ENCODE measurements around the gene AQP5. TPM values are rescaled to one million over a fixed set of nuclear protein-coding genes. Genes with fewer than 3 reads are reported as not detected.

The AQP5 gene
- total RNA-seq, 1 donor = not detected

DNA sequence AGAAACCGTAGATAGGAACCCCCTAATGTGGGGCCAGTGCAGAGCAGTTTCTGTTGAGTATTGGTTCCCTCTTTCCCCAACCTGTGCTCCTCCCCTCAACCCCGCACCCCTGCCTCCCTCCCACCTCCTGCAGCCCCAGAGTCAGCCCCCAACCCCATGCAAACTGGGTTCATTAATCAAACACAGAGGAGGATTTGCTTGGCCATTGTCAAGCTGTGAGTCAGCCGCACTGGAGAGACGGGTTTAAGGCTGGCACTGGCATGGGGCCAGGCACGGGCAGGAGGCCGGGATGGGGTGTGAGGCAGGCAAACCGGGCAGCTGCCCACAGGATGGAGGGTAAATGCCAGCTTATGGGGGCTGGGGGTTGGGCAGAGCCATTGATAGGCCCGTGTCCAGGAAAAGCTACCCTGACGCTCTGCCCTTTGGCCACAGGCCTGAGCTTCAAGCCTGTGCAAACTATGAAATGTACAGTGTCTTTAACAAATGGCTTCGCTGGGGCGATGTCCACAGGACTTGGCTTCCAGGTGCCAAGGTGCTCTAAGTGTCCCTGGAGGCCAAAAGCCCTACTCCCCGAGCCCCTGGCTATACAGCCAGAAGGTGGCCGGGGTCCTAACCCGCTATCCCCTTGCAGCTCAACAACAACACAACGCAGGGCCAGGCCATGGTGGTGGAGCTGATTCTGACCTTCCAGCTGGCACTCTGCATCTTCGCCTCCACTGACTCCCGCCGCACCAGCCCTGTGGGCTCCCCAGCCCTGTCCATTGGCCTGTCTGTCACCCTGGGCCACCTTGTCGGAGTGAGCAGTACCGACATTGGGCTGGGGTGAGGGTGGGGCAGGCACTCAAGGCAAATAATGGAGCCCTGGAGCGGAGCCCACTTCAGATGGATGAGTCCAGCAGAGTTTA is 1.4 kb downstream of the AQP5 start:
- DNase-seq (ENCODE audit: low read depth in 2 of 3, low spot score in 2 of 3) = no peak

GRCh38 chr12:49963976-49964815 is 2.5 kb downstream of the AQP5 start:
- DNase-seq (ENCODE audit: low read depth in 2 of 3, low spot score in 2 of 3) = no peak

GRCh38 chr12:49964849-49965624 is 3.4 kb downstream of the AQP5 start:
- DNase-seq (ENCODE audit: low read depth in 2 of 3, low spot score in 2 of 3) = no peak

DNA sequence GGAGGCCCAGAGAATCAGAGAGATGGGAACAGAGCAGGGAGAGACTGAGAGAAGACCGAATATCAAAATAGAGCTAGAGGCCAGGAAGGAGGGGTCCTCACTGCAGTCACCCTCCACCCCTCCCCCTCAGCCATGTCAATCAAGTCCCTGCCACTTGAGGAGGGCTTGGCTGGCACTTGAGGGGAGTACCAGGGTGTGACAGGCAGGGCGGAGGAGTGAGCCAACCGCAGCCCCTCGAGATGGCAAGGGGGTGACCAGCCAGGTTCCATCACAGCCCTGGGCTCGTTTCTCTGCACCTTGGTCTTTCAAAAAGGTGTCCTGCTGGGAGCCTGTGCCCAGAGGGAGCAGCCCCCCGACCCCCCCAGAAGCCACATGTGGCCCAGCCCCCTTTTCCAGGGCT is 4.2 kb downstream of the AQP5 start:
- DNase-seq (ENCODE audit: low read depth in 2 of 3, low spot score in 2 of 3) = no peak

DNA sequence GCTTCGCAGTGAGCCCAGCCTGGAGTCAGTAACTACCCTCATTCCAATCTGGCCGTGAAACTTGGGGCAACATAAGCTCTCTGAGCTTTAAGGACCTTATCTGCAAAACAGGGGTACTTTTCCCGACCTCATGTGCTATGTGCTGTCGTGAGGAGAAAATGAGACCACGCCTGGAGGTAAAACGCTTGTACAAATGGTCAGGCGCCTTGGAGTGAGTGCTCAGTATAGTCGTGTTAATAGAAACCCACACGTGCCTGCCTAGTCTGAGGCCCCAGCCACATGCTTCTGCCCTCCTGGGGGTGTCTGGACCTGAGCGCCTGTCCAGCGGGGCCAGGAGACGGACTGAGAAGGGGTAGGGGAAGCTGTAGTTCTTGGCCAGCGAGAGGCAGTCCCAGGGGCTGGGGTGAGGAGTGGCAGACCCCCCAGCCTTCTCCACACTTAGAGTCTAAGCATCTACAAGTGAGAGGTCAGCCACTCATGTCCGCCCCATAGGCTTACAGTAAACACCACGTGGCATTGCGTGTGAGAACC is 4.9 kb downstream of the AQP5 start:
- no peak for DNase-seq (ENCODE audit: low read depth in 2 of 3, low spot score in 2 of 3)

- peak; percentile 84 to 90 (median 88) for DNase-seq (ENCODE audit: low read depth in 2 of 3, low spot score in 2 of 3)
These were observed 5.5 kb downstream of the AQP5 start for GRCh38 chr12:49967042-49967776.

GRCh38 chr12:49967777-49968250 is 6.1 kb downstream of the AQP5 start:
- no peak for DNase-seq (ENCODE audit: low read depth in 2 of 3, low spot score in 2 of 3)

DNA sequence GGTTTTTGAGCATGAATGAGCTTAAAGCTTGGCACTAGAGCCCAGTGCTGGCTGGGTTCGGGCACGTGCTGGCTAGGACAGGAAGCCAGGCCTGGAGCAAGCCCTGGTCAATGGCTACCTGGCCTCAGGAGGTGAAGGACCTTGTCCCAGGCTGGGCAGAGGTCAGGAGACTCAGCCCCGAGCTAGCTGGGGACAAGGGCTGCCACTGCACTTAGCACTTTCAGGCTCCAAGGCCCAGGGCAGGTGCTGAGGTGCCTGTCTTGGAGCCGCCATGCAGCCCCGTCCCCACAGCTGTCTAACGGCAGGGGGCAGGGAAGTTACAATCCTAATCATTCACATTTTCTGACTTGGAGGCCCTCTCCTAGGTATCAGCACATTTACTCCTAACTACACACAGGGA is 6.8 kb downstream of the AQP5 start:
- DNase-seq (ENCODE audit: low read depth in 2 of 3, low spot score in 2 of 3) = no peak

GRCh38 chr12:49969027-49969426 is 7.4 kb downstream of the AQP5 start:
- no peak for DNase-seq (ENCODE audit: low read depth in 2 of 3, low spot score in 2 of 3)

- DNase-seq (ENCODE audit: low read depth in 2 of 3, low spot score in 2 of 3) = peak in 1 of 3 donors; percentile 73
These were observed 8.2 kb downstream of the AQP5 start for GRCh38 chr12:49969651-49970429.

- no peak for DNase-seq (ENCODE audit: low read depth in 2 of 3, low spot score in 2 of 3)
These were observed 9.0 kb downstream of the AQP5 start for GRCh38 chr12:49970658-49971057.

GRCh38 chr12:49971141-49971540 is 9.5 kb downstream of the AQP5 start:
- DNase-seq (ENCODE audit: low read depth in 2 of 3, low spot score in 2 of 3) = no peak

DNA sequence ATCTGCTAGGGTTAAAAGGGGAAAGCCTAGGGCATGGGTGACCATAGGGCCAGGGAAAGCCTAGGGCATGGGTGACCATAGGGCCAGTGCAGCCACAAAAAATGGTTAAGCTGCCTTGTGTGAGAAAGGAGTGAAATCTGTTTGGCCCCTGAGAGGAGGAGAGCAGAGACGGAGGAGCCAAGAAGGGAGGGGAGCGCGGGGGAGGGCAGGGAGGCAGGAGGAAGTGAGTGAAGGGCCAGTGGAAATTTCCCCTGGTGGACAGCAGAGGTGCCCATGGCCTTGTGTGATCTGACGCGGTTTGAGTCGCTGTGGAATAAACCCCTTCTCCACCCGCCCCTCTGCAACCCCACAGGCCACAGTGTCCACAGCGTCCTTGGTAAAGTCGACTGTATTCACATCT is 10.5 kb downstream of the AQP5 start:
- no peak for DNase-seq (ENCODE audit: low read depth in 2 of 3, low spot score in 2 of 3)

GRCh38 chr12:49972641-49973360 is 11.1 kb downstream of the AQP5 start, which contains the start of gene AQP6:
Gene AQP6 (plus strand): TSS chr12:49972947. CDS start chr12:49973174, 227 bp downstream.
- DNase-seq (ENCODE audit: low read depth in 2 of 3, low spot score in 2 of 3) = no peak

GRCh38 chr12:49973361-49973830 is 11.7 kb downstream of the AQP5 start:
- no peak for DNase-seq (ENCODE audit: low read depth in 2 of 3, low spot score in 2 of 3)

DNA sequence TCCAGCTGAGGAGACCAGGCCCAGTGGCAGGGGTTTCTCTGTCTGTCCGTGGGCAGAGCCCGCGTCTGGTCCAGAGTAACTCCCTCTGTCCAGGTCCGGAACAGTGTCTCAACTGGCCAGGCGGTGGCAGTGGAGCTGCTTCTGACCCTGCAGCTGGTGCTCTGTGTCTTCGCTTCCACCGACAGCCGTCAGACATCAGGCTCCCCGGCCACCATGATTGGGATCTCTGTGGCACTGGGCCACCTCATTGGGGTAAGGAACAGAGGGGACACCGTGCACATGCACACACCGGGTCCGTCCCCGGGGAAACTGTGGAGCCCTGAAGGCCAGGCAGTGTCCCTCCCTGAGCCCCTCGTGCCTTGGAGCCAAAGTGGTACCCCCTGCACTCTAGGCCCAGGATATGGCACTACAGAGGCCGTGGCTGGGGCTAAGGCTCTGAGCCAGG is 12.6 kb downstream of the AQP5 start:
- no peak for DNase-seq (ENCODE audit: low read depth in 2 of 3, low spot score in 2 of 3)

- DNase-seq (ENCODE audit: low read depth in 2 of 3, low spot score in 2 of 3) = no peak
These were observed 13.1 kb downstream of the AQP5 start for GRCh38 chr12:49974677-49975317.
